ENCODE data around the gene ODR4.

The ODR4 gene

GRCh38 chr1:186465946-186466345 lies 90.3 kb downstream of the ODR4 start:
- H3K4me3 ChIP-seq (ENCODE audit: low read depth, low read length) = no peak overlapping the region
- no peak for TF ChIP-seq CTCF (IDR thresholded peaks at IDR 0.05; ENCODE audit: borderline replicate concordance, insufficient read depth, low read depth, low read length)
